ENCODE data around the gene NCKAP5.

NCKAP5 gene

GRCh38 chr2:133124446-133124845 lies 443.8 kb downstream of the NCKAP5 start:
- ATAC-seq (ENCODE audit: low read depth) = no peak
- Histone ChIP-seq H3K4me3 (ENCODE audit: severe bottlenecking) (no peak overlapping the region), H3K4me1 (ENCODE audit: insufficient read depth, poor library complexity, severe bottlenecking) (no peaks in the 10 kb centered on the region), H3K36me3 (ENCODE audit: low read depth) (no peaks in the 10 kb centered on the region), H3K27me3 (ENCODE audit: insufficient read depth, poor library complexity, severe bottlenecking) (peaks cover 4% of the 10 kb centered on the region), H3K9me3 (ENCODE audit: severe bottlenecking) (no peaks in the 10 kb centered on the region), H3K27ac (ENCODE audit: poor library complexity, severe bottlenecking) (no peak overlapping the region)
- no peak for DNase-seq (ENCODE audit: low spot score)
- TF ChIP-seq CTCF (IDR thresholded peaks at IDR 0.05; ENCODE audit: poor library complexity, severe bottlenecking) = no peak

- TF ChIP-seq CTCF (IDR thresholded peaks at IDR 0.05; ENCODE audit: poor library complexity, severe bottlenecking) = no peak
- H3K4me3 ChIP-seq (ENCODE audit: severe bottlenecking) = no peak overlapping the region
- no peaks in the 10 kb centered on the region for H3K36me3 ChIP-seq (ENCODE audit: low read depth)
- H3K9me3 ChIP-seq (ENCODE audit: severe bottlenecking) = no peaks in the 10 kb centered on the region
- ATAC-seq (ENCODE audit: low read depth) (no peak), DNase-seq (ENCODE audit: low spot score) (no peak)
- H3K27ac ChIP-seq (ENCODE audit: poor library complexity, severe bottlenecking) = no peak overlapping the region
- H3K27me3 ChIP-seq (ENCODE audit: insufficient read depth, poor library complexity, severe bottlenecking) = peaks cover 4% of the 10 kb centered on the region
- no peaks in the 10 kb centered on the region for H3K4me1 ChIP-seq (ENCODE audit: insufficient read depth, poor library complexity, severe bottlenecking)
Observed at GRCh38 chr2:133123904-133124303, 444.4 kb downstream of the NCKAP5 start.

GRCh38 chr2:133123393-133123792 lies 444.9 kb downstream of the NCKAP5 start:
- Histone ChIP-seq H3K9me3 (ENCODE audit: severe bottlenecking) (no peaks in the 10 kb centered on the region), H3K27ac (ENCODE audit: poor library complexity, severe bottlenecking) (no peak overlapping the region), H3K27me3 (ENCODE audit: insufficient read depth, poor library complexity, severe bottlenecking) (peaks cover 4% of the 10 kb centered on the region), H3K4me1 (ENCODE audit: insufficient read depth, poor library complexity, severe bottlenecking) (no peaks in the 10 kb centered on the region), H3K36me3 (ENCODE audit: low read depth) (no peaks in the 10 kb centered on the region), H3K4me3 (ENCODE audit: severe bottlenecking) (no peak overlapping the region)
- no peak for DNase-seq (ENCODE audit: low spot score)
- no peak for TF ChIP-seq CTCF (IDR thresholded peaks at IDR 0.05; ENCODE audit: poor library complexity, severe bottlenecking)
- no peak for ATAC-seq (ENCODE audit: low read depth)

- no peak for TF ChIP-seq CTCF (IDR thresholded peaks at IDR 0.05; ENCODE audit: poor library complexity, severe bottlenecking)
- no peak for ATAC-seq (ENCODE audit: low read depth)
Observed at GRCh38 chr2:133122529-133122928, 445.7 kb downstream of the NCKAP5 start.

GRCh38 chr2:133120310-133120709 lies 448.0 kb downstream of the NCKAP5 start:
- H3K9me3 ChIP-seq (ENCODE audit: severe bottlenecking) = no peaks in the 10 kb centered on the region
- DNase-seq (ENCODE audit: low spot score) (no peak), ATAC-seq (ENCODE audit: low read depth) (no peak)

More at GRCh38 chr2:133122529-133122928, 445.7 kb downstream of the NCKAP5 start:
- no peaks in the 10 kb centered on the region for H3K36me3 ChIP-seq (ENCODE audit: low read depth)
- H3K27me3 ChIP-seq (ENCODE audit: insufficient read depth, poor library complexity, severe bottlenecking) = peaks cover 4% of the 10 kb centered on the region
- H3K4me1 ChIP-seq (ENCODE audit: insufficient read depth, poor library complexity, severe bottlenecking) = no peaks in the 10 kb centered on the region
- no peak overlapping the region for H3K27ac ChIP-seq (ENCODE audit: poor library complexity, severe bottlenecking)
- H3K4me3 ChIP-seq (ENCODE audit: severe bottlenecking) = no peak overlapping the region
- DNase-seq (ENCODE audit: low spot score) = no peak
- no peaks in the 10 kb centered on the region for H3K9me3 ChIP-seq (ENCODE audit: severe bottlenecking)

More at GRCh38 chr2:133120310-133120709, 448.0 kb downstream of the NCKAP5 start:
- TF ChIP-seq CTCF (IDR thresholded peaks at IDR 0.05; ENCODE audit: poor library complexity, severe bottlenecking) = no peak
- no peak overlapping the region for H3K4me3 ChIP-seq (ENCODE audit: severe bottlenecking)
- H3K27me3 ChIP-seq (ENCODE audit: insufficient read depth, poor library complexity, severe bottlenecking) = peaks cover 4% of the 10 kb centered on the region
- no peaks in the 10 kb centered on the region for H3K4me1 ChIP-seq (ENCODE audit: insufficient read depth, poor library complexity, severe bottlenecking)
- no peaks in the 10 kb centered on the region for H3K36me3 ChIP-seq (ENCODE audit: low read depth)
- no peak overlapping the region for H3K27ac ChIP-seq (ENCODE audit: poor library complexity, severe bottlenecking)

All from RWPE2 (cell line).